ENCODE measurements around the gene ISG20. TPM values are rescaled to one million over a fixed set of nuclear protein-coding genes. Genes with fewer than 3 reads are reported as not detected.

ISG20 gene
- polyA plus RNA-seq, 1 donor (not counting 4 experiments of a cell fraction or from before 2014, with no cell fraction given), result 8.9 TPM

DNA sequence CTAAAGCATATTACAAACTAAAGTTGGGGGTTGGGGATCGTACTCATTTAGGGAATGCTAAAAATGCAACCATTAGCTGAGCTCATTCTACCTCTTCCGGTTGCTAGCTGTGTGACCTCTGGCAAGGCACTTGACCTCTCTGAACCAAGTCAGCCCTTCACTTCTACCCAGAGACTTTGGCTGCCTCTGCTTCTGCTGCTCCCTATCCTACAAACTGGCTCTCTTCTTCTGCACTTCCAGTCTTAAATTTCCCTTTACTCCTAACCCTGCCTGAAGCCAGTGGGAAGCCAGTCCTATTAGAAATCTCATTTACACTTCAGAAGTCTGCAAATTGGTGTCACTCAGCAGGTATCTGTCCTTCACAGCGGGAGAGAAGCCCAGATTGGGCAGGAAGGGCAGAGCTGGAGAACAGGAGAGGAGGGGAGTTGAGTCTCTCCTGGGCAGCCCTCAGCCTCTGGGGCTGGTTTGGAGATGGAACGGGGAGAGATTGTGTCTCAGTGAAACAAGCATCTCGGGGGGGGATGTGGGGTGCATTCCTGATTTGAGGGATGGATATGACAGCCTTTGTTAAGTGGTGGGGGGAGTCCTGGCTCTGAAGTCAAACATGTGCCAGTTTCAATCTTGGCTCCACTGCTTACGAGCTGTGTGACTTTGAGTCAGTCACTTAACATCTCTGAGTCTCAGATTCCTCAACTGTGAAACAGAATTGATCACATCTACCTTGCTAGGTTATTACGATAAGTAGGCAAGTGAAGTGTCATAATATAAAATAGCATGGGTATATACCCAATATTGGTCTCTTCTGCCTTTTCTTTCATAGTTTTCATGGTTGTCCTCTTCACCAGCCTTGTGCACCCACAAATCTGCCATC, 25.5 kb upstream of the ISG20 start:
- H3K4me2 ChIP-seq (ENCODE audit: control insufficient read depth, extremely low read depth, insufficient read depth, low read depth, low read length), result no peak overlapping the region
- no peak overlapping the region for H3K9ac ChIP-seq (ENCODE audit: control insufficient read depth, extremely low read depth, insufficient read depth, low read length)
- H3K79me2 ChIP-seq (ENCODE audit: control insufficient read depth, insufficient read depth, low read length), result no peaks in the 10 kb centered on the region
- no peak overlapping the region for H3K4me3 ChIP-seq (ENCODE audit: control insufficient read depth in 2 of 3, extremely low read depth in 1 of 3, insufficient read depth in 2 of 3, low read depth in 1 of 3, low read length in 3 of 3)
- peaks cover 7% of the 10 kb centered on the region for H3K4me1 ChIP-seq (ENCODE audit: control insufficient read depth, extremely low read depth, insufficient read depth, low read length)
- H4K20me1 ChIP-seq (ENCODE audit: control insufficient read depth, extremely low read depth, insufficient read depth, low read length), result no peaks in the 10 kb centered on the region
- H3K27ac ChIP-seq (ENCODE audit: control insufficient read depth, insufficient read depth, low read length), result no peak overlapping the region
- DNase-seq (ENCODE audit: low read depth, low spot score) (no peak), FAIRE-seq (no peak)
- no peaks in the 10 kb centered on the region for H3K9me1 ChIP-seq (ENCODE audit: control insufficient read depth, extremely low read depth, insufficient read depth, low read length)
- peaks cover 16% of the 10 kb centered on the region for H3K27me3 ChIP-seq (ENCODE audit: control insufficient read depth, extremely low read depth, insufficient read depth, low read length)
- TF ChIP-seq, protein P1, sequence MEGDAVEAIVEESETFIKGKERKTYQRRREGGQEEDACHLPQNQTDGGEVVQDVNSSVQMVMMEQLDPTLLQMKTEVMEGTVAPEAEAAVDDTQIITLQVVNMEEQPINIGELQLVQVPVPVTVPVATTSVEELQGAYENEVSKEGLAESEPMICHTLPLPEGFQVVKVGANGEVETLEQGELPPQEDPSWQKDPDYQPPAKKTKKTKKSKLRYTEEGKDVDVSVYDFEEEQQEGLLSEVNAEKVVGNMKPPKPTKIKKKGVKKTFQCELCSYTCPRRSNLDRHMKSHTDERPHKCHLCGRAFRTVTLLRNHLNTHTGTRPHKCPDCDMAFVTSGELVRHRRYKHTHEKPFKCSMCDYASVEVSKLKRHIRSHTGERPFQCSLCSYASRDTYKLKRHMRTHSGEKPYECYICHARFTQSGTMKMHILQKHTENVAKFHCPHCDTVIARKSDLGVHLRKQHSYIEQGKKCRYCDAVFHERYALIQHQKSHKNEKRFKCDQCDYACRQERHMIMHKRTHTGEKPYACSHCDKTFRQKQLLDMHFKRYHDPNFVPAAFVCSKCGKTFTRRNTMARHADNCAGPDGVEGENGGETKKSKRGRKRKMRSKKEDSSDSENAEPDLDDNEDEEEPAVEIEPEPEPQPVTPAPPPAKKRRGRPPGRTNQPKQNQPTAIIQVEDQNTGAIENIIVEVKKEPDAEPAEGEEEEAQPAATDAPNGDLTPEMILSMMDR (optimal IDR thresholded peaks at IDR 0.05 in 1 of 3, IDR thresholded peaks at IDR 0.05 in 1 of 3, conservative IDR thresholded peaks at IDR 0.05 in 1 of 3; ENCODE audit: extremely low read depth in 1 of 3, insufficient read depth in 2 of 3, low read length in 3 of 3), result no peak
- TF ChIP-seq EZH2 (IDR thresholded peaks at IDR 0.05; ENCODE audit: low read length), result no peak
- no peak overlapping the region for H2AFZ ChIP-seq (ENCODE audit: control insufficient read depth, low read length)
- H3K9me3 ChIP-seq (ENCODE audit: control insufficient read depth, low read depth, low read length), result no peaks in the 10 kb centered on the region
- dilution Hi-C loops (cut with MboI; ENCODE audit: extremely low pct_ligation_motif_present, low sequenced_read_pairs), result no loop called here
- H3K36me3 ChIP-seq (ENCODE audit: control insufficient read depth in 2 of 2, extremely low read depth in 1 of 2, insufficient read depth in 2 of 2, low read length in 2 of 2), result no peaks in the 10 kb centered on the region

- FAIRE-seq (no peak), DNase-seq (ENCODE audit: low read depth, low spot score) (no peak)
- no peaks in the 10 kb centered on the region for H3K9me3 ChIP-seq (ENCODE audit: control insufficient read depth, low read depth, low read length)
- H3K4me3 ChIP-seq (ENCODE audit: control insufficient read depth in 2 of 3, extremely low read depth in 1 of 3, insufficient read depth in 2 of 3, low read depth in 1 of 3, low read length in 3 of 3), result no peak overlapping the region
- no peak overlapping the region for H3K9ac ChIP-seq (ENCODE audit: control insufficient read depth, extremely low read depth, insufficient read depth, low read length)
- H3K27ac ChIP-seq (ENCODE audit: control insufficient read depth, insufficient read depth, low read length), result no peak overlapping the region
- H3K36me3 ChIP-seq (ENCODE audit: control insufficient read depth in 2 of 2, extremely low read depth in 1 of 2, insufficient read depth in 2 of 2, low read length in 2 of 2), result no peaks in the 10 kb centered on the region
- H4K20me1 ChIP-seq (ENCODE audit: control insufficient read depth, extremely low read depth, insufficient read depth, low read length), result no peaks in the 10 kb centered on the region
- peaks cover 8% of the 10 kb centered on the region for H3K4me1 ChIP-seq (ENCODE audit: control insufficient read depth, extremely low read depth, insufficient read depth, low read length)
- H3K9me1 ChIP-seq (ENCODE audit: control insufficient read depth, extremely low read depth, insufficient read depth, low read length), result no peaks in the 10 kb centered on the region
- TF ChIP-seq EZH2 (IDR thresholded peaks at IDR 0.05; ENCODE audit: low read length), result no peak
- TF ChIP-seq, protein P1 (optimal IDR thresholded peaks at IDR 0.05 in 1 of 3, IDR thresholded peaks at IDR 0.05 in 1 of 3, conservative IDR thresholded peaks at IDR 0.05 in 1 of 3; ENCODE audit: extremely low read depth in 1 of 3, insufficient read depth in 2 of 3, low read length in 3 of 3), result no peak
- peaks cover 6% of the 10 kb centered on the region for H3K27me3 ChIP-seq (ENCODE audit: control insufficient read depth, extremely low read depth, insufficient read depth, low read length)
- H3K4me2 ChIP-seq (ENCODE audit: control insufficient read depth, extremely low read depth, insufficient read depth, low read depth, low read length), result no peak overlapping the region
- no peak overlapping the region for H2AFZ ChIP-seq (ENCODE audit: control insufficient read depth, low read length)
- no peaks in the 10 kb centered on the region for H3K79me2 ChIP-seq (ENCODE audit: control insufficient read depth, insufficient read depth, low read length)
- dilution Hi-C loops (cut with MboI; ENCODE audit: extremely low pct_ligation_motif_present, low sequenced_read_pairs), result no loop called here
Measured at GRCh38 chr15:88615303-88616107, 23.3 kb upstream of the ISG20 start.

Measured in keratinocyte (primary cell).